CD4-positive, alpha-beta T cell treated with Interleukin-15 for 1 hour (primary cell): Measurements from ENCODE around the gene TPSB2.
A peak's percentile ranks its signal among the peaks of the same experiment; 100 is the strongest.
"Not testable (repeated sequence)": the region's sequence is repeated elsewhere in the genome, so short reads cannot be mapped to it uniquely, and the experiment has no call there.

Source experiments
- DNase-seq: peaks from one replicate; pipeline ENCODE4 v3.0.0-alpha.2; 2020

Gene TPSB2

DNA sequence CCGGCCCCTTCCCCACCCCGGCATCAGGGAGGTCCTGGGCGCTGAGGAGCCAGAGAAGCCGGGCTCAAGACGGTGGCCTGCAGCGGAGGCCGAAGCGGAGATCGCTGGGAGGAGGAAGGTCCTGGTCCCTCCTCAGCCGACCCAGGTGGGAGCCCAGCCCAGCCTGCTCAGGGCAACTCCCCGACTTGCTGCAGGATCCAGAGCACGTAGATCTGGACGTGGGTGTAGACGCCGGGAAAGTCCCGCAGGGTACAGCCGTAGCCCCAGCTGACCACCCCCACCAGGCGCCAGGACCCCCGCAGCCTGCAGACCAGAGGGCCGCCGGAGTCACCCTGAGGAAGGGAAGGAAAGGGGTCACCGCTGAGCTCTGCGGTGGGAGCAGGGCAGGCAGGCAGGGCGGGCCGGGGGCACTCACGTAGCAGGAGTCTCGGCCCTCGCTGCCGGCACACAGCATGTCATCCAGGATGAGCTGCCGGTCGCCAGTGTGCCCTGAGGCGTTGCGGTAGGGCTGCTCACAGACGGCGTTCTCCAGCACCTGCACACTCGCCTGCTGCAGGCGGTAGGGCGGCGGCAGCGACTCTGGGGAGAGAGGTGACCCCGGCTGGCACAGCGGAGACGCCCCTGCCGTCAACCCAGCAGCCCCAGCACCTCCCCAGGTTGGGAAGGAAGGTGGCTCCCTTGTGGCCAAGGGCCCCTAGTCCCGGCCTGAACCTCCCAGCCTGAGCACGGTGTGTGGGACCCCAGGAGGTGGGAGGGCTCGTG is 31.3 kb upstream of the TPSB2 start:
- DNase-seq: no peak

DNA sequence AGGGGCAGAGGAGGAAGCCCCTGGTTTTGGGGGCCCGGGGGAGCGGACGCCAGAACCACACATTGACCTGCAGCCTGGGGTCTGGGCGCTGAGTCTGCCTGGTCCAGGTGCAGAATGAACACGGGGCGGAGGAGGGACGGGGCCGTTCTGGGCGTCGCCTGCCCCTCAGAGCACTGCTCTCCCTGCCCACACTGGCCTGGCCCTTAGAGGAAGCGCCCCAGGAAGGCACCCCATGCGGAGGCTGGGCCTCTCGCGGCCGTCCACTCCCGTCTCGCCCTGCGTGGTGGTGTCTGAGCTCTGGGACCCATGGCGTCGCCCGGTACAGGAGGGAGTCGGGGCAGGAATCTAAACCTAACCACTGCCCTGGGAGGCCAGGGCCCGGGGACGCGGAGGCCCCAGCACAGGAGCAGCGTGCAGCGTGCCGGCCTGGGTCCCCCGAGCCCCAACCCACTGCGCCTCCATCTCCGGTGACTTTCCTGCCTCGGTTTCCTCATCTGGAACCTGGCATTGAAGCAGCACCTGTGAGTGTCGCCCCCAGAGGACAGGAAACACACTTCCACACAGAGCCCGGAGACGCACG is 30.2 kb upstream of the TPSB2 start:
- no peak for DNase-seq

DNA sequence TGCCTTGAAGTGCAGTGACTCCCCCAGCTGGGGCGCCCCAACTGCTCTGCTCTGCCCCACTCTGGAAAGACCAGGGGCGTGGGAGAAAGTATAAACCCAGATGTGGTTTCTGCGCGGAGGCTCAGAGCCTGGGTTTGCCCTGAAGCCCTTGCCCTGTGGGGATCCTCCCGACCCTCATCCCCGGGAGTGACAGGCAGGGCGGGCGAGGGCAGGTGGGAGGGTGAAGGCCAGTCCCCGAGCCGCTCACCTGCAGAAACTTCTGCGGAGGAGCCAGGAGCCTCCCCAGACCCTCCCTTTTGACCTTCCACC is 29.7 kb upstream of the TPSB2 start:
- DNase-seq: no peak

DNA sequence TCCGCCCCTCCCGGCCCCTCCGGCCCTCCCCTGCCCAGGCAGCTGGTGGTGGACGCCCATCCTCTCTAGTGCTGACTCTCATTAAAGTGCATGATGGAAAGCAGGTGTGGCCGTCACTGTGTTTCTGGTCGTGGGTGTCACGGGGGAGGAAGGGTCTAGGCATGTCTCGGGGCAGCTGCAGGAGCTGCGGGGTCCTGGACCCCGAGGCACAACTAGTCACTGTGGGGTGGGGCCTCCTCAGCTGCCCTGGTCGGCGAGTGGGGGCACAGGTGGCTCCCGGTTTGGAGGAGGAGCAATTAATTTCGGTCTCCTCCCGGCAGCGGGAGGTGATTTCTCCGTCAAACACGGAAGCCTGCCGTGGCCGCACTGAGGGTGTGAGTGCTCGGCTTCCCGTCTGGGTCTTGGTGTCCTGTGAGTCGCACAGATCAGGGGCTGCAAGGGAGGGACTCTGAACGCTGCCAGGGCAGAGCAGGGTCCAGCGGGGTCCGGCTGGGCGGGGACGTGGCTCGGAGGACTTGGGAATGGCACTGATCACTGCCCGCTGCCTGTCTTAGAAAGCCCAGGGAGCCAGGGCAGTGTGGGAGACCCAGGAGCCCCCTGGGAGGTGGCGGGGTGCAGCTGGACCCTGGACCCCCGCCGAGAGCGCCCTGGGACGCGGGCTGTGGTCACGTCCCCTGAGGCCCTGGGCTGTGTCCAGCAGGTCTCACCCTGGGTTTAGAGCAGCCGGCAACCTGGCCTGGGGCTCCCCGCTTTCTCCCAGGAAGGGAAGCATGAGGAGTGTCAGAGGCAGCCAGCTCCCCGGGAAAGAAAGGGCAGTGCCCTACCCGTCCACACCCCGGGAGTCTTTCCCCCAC is 29.1 kb upstream of the TPSB2 start:
- DNase-seq: no peak

DNA sequence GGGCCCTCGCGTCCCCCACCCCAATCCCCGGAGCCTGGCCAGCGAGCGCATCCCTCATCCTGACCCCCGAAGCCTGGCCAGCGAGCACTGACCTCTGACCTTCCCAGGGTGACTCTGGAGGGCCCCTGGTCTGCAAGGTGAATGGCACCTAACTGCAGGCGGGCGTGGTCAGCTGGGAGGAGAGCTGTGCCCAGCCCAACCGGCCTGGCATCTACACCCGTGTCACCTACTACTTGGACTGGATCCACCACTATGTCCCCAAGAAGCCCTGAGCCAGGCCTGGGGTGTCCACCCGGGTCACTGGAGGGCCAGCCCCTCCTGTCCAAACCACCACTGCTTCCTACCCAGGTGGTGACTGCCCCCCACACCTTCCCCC is 28.2 kb upstream of the TPSB2 start:
- DNase-seq: no peak

DNA sequence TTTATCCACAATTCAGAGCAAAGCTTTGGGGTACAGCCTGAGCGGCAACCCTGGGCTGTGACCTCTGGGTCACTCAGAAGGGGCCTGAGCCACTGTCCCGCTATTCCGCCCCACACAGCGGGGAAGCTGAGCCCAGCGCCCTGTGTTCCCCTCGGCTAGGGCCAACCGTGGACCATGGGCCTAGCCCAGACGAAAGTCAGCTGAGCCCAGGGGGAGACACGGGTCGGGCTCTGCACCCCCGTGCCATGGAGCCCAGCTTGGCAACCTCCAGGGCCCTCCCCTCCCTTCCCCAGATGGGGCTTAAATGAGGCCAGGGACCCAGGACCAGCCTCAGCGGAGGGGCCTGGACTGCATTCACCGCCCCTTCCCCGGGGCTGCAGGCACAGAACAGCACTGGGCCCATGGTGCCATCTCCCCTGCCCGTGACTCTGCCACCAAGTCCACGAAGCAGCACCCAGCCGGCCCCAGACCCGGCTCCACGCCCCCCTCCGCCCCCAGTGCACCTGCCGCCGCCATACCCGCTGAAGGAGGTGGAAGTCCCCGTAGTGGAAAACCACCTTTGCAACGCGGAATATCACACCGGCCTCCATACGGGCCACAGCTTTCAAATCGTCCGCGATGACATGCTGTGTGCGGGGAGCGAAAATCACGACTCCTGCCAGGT is 27.7 kb upstream of the TPSB2 start:
- DNase-seq: no peak

DNA sequence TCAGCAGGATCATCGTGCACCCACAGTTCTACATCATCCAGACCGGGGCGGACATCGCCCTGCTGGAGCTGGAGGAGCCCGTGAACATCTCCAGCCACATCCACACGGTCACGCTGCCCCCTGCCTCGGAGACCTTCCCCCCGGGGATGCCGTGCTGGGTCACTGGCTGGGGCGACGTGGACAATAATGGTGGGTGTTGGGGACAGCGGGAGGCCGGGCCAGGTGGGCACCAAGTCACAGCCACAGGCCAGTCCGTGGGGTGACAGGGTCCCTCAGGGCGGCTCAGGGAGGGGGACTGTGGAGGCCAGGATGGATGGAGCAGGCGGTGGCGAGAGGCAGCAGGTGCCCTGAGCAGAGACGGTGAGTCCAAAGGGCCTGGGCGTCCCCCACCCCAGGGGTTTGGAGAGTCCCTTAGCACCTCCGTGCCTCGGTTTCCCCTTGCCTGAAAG is 26.9 kb upstream of the TPSB2 start:
- no peak for DNase-seq

DNA sequence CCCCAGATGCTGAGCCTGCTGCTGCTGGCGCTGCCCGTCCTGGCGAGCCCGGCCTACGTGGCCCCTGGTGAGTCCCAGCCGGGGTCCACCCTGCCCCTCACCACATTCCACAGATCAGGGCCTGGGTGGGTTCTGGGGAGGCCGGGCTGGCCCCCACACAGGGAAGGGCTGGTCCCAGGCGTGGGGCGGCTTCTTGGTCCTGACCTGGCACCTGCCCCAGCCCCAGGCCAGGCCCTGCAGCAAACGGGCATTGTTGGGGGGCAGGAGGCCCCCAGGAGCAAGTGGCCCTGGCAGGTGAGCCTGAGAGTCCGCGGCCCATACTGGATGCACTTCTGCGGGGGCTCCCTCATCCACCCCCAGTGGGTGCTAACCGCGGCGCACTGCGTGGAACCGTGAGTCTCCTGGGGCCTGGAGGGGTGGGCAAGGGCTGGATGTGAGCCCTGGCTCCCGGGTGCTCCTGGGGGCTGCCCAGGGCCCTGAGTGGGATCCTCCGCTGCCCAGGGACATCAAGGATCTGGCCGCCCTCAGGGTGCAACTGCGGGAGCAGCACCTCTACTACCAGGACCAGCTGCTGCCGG is 26.4 kb upstream of the TPSB2 start:
- DNase-seq: not testable (repeated sequence)

DNA sequence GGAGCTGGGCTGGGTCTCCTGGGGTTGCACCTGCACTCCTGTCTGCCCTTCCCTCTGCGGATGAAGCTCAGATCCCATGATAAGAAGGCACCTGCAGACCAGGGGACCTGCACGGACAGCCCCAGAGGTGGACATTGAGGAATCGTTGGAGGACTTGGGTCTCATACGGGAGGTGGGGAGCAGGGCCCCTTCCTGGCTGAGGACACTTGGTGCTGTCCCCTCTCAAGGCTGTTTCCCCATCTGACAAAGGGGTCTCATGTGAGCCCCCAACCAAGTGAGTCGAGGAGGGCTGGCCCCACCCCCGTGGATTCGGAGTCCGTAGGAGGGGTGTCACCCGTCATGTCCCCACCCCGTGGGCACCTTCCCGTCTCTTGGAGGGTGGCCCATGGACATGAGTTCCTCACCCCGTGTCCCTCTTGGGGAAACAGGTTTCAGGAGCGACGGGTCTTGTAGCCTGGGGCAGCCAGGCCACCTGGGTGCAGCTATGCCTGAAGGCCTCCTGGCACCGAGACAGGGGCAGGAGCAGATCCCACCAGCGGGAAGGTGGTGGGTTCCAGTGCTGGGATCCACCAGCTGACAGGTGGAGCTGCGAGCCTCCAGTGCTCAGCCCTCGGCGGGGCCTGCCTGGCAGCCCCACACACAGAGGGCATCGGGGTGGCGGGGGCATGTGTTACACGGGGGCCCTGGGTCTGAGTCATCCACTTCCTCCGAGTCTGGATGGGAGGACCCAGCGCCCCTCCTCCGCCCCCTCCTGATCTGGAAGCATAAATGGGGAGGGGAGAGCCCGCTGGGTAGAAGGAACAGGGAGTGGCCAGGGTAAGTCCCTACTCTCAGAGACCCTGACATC is 25.5 kb upstream of the TPSB2 start, which contains the start of gene TPSD1:
TPSD1 (plus strand) TSS at position 794 of the 847 bp plus-strand sequence. CDS start 212 bp downstream, outside the sequence.
- not testable (repeated sequence) for DNase-seq

DNA sequence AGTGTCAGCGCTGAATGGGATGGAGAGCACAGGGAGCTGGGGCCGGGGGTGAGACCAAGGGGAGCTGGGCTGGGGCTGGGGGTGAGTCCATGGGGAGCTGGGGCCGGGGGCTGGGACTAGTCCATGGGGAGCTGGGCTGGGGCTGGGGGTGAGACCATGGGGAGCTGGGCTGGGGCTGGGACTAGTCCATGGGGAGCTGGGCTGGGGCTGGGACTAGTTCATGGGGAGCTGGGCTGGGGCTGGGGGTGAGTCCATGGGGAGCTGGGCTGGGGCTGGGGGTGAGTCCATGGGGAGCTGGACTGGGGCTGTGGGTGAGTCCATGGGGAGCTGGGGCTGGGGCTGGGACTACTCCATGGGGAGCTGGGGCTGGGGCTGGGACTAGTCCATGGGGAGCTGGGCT is 24.8 kb upstream of the TPSB2 start:
- DNase-seq: not testable (repeated sequence)

DNA sequence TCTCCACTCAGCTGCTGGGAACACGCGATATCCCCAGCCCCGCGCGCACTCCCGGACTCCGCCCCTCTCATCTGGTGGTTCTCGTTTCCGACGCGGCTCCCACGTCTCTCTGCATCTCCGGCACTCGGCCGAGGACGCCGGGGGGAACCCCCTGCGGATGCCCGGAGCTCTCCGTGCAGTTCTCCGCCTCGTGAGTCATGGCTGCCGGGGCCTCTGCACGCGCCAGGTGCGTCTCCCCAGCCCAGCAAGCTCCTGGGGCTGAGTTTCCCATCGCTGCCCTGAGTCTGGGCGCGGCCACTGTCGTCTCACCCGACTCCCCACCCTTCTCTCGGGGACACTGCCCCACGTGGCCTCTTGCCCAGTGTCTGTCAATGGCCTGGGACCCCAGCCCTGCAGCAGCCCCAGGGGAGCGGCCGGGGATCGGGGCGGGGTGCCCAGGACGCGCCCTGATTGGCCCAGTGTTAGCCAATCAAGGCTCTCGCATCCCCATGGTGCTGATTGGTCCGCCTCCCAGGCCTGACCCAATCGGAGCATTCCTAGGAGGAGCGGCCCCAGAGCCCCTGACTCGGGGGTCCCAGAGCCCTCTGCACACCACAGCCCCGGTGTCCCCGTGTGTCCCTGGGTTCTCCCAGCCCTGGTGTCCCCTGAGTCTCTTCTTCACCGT is 23.8 kb upstream of the TPSB2 start:
- DNase-seq: not testable (repeated sequence)

DNA sequence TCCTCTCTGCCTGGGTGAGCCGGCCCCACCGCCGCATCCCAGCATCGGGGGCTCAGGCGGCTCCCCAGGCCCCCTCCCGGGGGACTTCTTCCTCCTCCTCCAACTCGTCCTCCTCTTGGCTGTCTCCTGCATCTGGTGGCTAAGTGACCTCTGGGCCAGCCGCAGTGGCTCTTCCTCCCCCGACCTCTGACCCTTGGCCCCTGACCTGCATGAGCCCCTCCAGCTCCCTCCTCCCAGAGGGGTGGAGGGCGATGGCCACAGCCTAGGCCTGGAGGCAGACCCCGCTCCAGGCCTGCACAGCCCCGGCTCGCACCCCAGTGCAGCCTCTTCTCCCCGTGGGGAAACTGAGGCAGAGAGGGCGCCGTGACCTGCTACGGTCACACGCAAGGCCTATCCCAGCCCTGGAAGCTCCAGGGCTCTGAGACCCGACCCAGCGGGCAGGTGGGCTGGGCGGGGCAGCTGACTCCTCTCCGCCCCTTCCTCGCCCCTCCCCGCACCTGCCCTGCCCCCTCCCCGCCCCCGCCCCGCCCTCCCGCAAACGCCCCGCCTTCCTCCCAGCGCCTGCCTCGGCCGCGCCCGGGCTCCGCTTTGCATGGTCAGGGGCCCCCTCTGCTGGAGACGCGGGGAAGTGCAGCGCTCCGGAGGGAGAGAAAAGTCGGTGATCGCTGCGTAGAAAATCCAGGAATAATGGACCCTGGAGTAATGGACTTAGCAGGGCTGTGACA is 19.2 kb upstream of the TPSB2 start:
- not testable (repeated sequence) for DNase-seq

DNA sequence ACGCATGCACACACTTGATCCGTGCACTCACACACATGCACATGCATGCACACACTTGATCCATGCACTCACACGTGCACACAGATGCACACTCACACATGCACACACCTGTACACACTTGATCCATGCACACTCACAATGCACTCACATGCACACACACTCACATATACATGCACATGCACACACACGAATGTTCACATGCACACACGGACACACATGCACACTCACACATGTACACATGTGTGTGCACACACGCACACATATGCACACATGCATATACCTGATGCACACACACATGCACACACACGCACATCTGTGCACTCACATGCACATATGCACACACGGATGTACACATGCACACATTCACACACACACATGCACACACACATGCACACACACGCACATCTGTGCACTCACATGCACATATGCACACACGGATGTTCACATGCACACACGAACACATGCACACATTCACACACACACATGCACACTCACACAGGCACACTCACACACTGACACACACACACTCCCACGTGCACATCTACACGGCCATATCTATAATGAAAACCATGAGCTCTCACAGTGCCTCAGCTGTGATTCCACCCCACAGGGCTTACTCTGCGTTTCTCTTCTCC is 18.0 kb upstream of the TPSB2 start:
- not testable (repeated sequence) for DNase-seq

DNA sequence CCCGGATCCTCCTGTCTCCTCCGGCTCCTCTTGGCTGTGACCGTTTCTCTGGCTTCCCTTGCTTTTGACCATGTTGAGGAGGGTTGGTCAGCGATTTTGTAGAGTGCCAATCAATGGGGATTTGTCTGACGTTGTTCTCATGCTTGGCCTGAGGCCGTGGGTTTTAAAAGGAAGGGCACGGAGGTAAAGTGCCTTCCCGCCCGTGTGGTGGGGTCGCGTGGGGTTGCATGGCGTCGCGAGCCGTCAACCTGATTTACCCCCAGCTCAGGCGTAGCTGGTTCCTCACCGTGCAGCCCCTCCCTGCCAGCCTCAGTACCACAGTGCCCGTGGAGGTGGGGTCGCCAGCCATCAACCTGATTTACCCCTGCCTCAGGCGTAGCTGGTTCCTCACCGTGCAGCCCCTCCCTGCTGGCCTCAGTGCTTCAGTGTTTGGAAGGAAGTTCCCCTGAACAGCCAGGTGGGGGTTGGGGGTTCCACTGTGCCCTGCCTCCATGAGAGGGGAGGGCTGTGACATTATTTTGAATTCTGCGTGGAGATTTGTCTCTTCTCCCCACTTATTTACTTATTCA is 15.6 kb upstream of the TPSB2 start:
- no peak for DNase-seq

DNA sequence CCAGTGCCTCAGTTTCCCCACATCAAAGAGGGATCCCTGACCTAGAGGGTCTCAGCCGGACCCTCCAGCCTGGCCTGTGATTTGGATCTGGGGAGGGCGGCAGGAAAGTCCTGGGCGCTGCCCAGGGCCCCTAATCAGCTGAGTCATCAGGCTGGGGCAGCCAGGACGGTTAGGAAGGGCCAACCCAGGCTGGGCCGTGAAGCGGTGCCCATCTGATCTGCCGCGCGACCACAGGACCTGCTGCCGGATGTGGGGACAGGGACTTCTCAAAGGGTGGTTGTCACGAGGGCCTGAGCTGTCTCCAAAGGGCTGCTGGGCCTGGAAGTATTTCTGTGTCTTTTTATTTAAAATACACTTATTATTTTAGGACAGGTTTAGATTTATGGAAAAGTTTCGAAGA is 14.9 kb upstream of the TPSB2 start:
- DNase-seq: peak; percentile 51

DNA sequence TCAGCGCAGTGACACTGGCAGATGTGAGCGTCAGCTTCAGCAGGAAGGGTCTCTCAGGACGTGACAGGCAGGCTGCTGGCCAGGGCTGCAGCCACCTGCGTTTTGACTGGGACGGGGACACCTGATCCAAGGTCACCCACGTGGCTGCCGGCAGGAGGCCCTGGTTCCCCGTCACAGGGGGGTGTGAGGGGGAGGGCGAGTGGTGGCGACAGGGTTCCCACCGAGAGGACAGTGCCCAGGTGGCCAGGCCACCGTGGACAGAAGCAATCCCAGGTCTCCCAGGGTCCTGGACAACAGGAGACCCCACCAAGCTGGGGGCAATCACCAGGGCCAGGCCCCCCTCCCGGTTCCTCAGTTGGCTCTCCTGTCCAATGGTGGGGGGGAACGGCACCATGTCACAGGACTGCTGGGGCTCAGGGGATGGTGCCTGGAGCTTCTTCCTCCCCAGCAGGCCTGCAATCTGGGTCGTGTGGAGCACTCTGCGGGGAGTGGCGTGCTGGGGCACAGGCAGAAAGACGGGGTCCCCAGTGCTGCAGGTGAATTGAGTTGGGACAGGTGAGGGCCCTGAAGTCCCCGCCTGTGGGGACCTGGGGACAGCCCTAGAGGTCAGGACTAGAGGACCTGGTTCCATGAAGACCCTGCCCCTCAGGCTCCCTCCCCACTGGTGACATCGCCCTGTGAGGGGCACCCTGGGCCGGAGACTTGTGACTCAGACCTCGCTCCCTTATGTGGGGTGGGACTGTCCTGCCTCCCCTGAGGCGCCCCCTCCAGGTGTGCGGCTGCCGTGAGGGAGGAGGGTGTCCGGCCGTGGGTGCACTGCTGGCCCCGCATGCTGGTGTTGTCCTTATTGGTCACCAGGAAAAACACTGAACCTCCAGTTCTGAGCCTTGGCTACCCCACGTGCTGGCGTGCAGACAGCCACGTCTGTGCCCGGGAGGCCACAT is 14.2 kb upstream of the TPSB2 start:
- DNase-seq: not testable (repeated sequence)

DNA sequence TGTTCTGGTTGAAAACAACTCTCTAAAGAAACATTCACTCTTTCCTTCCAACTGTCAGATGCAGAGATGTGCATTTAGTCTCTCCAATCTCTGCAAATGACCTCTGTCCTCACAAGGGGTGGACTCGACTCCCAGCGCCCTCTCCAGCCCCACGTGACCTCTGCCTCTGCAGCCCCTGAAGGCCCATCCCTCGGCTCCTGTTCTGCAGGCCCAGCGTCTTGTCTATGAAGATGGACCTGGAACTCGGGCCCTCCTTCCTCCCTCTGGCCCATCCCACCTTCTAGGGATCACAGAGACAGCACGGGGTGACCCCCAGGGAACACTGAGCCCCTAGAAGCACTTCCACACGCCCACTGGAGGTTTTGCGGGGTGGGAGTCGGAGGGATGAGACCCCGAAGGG is 13.4 kb upstream of the TPSB2 start:
- DNase-seq: not testable (repeated sequence)

DNA sequence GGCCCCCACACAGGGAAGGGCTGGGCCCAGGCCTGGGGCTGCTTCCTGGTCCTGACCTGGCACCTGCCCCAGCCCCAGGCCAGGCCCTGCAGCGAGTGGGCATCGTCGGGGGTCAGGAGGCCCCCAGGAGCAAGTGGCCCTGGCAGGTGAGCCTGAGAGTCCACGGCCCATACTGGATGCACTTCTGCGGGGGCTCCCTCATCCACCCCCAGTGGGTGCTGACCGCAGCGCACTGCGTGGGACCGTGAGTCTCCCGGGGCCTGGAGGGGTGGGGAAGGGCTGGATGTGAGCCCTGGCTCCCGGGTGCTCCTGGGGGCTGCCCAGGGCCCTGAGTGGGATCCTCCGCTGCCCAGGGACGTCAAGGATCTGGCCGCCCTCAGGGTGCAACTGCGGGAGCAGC is 11.1 kb upstream of the TPSB2 start:
- not testable (repeated sequence) for DNase-seq

DNA sequence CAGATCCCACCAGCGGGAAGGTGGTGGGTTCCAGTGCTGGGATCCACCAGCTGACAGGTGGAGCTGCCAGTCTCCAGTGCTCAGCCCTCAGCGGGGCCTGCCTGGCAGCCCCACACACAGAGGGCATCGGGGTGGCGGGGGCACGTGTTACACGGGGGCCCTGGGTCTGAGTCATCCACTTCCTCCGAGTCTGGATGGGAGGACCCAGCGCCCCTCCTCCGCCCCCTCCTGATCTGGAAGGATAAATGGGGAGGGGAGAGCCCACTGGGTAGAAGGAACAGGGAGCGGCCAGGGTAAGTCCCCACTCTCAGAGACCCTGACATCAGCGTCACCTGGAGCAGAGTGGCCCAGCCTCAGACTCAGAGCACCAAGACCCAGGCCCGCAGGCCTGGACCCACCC is 10.5 kb upstream of the TPSB2 start, which contains the start of gene TPSAB1:
TPSAB1 (plus strand) TSS at position 270 of the 400 bp plus-strand sequence. CDS start 234 bp downstream, outside the sequence.
- not testable (repeated sequence) for DNase-seq
